Measurements from ENCODE around the gene IGSF6.
"Not testable (repeated sequence)": the region's sequence is repeated elsewhere in the genome, so short reads cannot be mapped to it uniquely, and the experiment has no call there.

DNA sequence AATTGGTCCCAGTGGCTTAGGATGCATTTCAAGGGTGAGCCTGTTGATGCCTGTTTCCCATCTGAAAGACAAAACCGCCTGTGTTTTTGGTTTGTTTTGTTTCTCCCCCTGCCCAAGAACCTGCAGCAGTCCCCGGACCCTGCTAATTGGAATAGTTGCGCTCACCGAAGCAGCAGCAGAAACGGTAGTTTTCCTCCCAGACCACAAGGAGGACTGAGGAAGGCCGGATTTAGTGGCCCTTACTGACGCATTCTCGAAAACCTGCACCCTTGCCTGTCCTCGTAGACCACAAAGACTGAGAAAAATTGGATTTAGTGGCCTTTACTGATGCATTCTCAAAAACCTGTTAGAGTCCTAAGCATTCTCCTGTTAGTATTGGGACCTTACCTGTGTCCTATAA lies 16.7 kb downstream of the IGSF6 start:
- TF ChIP-seq POLR2AphosphoS5 (IDR thresholded peaks at IDR 0.05; ENCODE audit: borderline replicate concordance, low read depth, low read length); EZH2 (IDR thresholded peaks at IDR 0.05); FOXP2 (optimal IDR thresholded peaks at IDR 0.05; ENCODE audit: control extremely low read depth, extremely low read length, insufficient read depth): not testable (repeated sequence)
